A549 (cell line): Measurements from ENCODE around the gene MLXIP. TPM values are rescaled to one million over a fixed set of nuclear protein-coding genes. Genes with fewer than 3 reads are reported as not detected.
A peak's percentile ranks its signal among the peaks of the same experiment; 100 is the strongest.

Experiments
- ATAC-seq, 2 experiments: fragments of 200-7000 bp in 1 of 2; fragments of >200 bp in 1 of 2; cut with Nextera tagmentation in 1 of 2; cut with Tn5 transposase in 1 of 2; 3 replicates each; pipeline versions ENCODE4 v1.8.0 to v1.9.1; 2018 to 2020; ENCODE audit warnings: mild to moderate bottlenecking in 1 of 2, moderate library complexity in 1 of 2
- CTCF ChIA-PET: fragments of 300-600 bp; sonication (Branson Sonifier 250); formaldehyde crosslinking; extraction: SDS; loops from one replicate; lab custom pipeline; 2021; ENCODE audit warnings: antibody characterized with exemption, inconsistent platforms; lab: Yijun Ruan, JAX
- POLR2A ChIA-PET: fragments of 350-600 bp; formaldehyde crosslinking; extraction: SDS; loops from one replicate; lab custom pipeline; 2021; ENCODE audit warnings: antibody characterized with exemption, inconsistent platforms; lab: Yijun Ruan, JAX
- DNase-seq, 2 experiments: peaks; one replicate each; pipeline versions ENCODE4 v3.0.0 to v3.0.0-alpha.2; 2011 to 2016; ENCODE audit warnings: low read depth in 1 of 2, low spot score in 1 of 2
- FAIRE-seq: peaks from 2 replicates; lab custom pipeline; 2011; peaks lifted over from hg19 to GRCh38; lab: Jason Lieb, UNC
- H3K27ac ChIP-seq, 2 experiments: fragments of >200 bp; sonication (Bioruptor Twin); formaldehyde crosslinking; 3 replicates each; pipeline ENCODE4 v1.5.1; 2016 to 2017
- H3K4me1 ChIP-seq: fragments of >200 bp; sonication (Bioruptor Twin); formaldehyde crosslinking; 3 replicates; pipeline ENCODE4 v1.6.1; 2016
- H3K4me2 ChIP-seq: fragments of >200 bp; sonication (Bioruptor Twin); formaldehyde crosslinking; 3 replicates; pipeline ENCODE4 v1.6.1; 2016
- H3K4me3 ChIP-seq: fragments of >200 bp; sonication (Bioruptor Twin); formaldehyde crosslinking; 3 replicates; pipeline ENCODE4 v1.5.1; 2016
- H3K9me3 ChIP-seq: fragments of >200 bp; sonication (Bioruptor Twin); formaldehyde crosslinking; 3 replicates; pipeline ENCODE4 v1.6.1; 2016
- ATOH8 ChIP-seq: fragments of 250-450 bp; sonication (Bioruptor Pico); IDR thresholded peaks from 2 replicates; pipeline ENCODE4 v1.5.0; 2020; ENCODE audit warnings: low read depth, mild to moderate bottlenecking, moderate library complexity
- BHLHE40 ChIP-seq: IDR thresholded peaks from 2 replicates; pipeline ENCODE4 v1.6.1; 2012; ENCODE audit warnings: low read depth, low read length, inconsistent platforms
- CBX2 ChIP-seq: fragments of 200-600 bp; sonication (generic); IDR thresholded peaks from 2 replicates; pipeline ENCODE4 v1.6.1; 2016; ENCODE audit warnings: low read depth, mild to moderate bottlenecking, borderline replicate concordance
- CEBPB ChIP-seq, 2 experiments: fragments of >200 bp in 1 of 2; sonication (Bioruptor Twin) in 1 of 2; formaldehyde crosslinking in 1 of 2; IDR thresholded peaks; 2 replicates each; pipeline ENCODE4 v1.6.1; 2012 to 2016
- CHD2 ChIP-seq: fragments of 150-350 bp; IDR thresholded peaks from 2 replicates; pipeline ENCODE4 v1.6.1; 2014; ENCODE audit warnings: low read length; ENCODE audit not compliant: partially characterized antibody
- CTCF ChIP-seq: fragments of >200 bp; sonication (Bioruptor Twin); formaldehyde crosslinking; IDR thresholded peaks from 3 replicates; pipeline ENCODE4 v1.5.1; 2016
- E2F6 ChIP-seq: IDR thresholded peaks from 2 replicates; pipeline ENCODE4 v1.6.1; 2012; ENCODE audit warnings: low read depth, borderline replicate concordance
- EHMT2 ChIP-seq: fragments of 200-600 bp; sonication (generic); IDR thresholded peaks from 2 replicates; pipeline ENCODE4 v1.6.1; 2016; ENCODE audit warnings: antibody characterized with exemption, low read depth, mild to moderate bottlenecking, moderate library complexity
- ELK1 ChIP-seq: fragments of 150-350 bp; IDR thresholded peaks from 2 replicates; pipeline ENCODE4 v1.6.1; 2014; ENCODE audit warnings: low read depth, mild to moderate bottlenecking, low read length
- FOSB ChIP-seq: fragments of 250-450 bp; sonication (Bioruptor Pico); IDR thresholded peaks from 2 replicates; pipeline ENCODE4 v1.5.0; 2020; ENCODE audit warnings: mild to moderate bottlenecking, moderate library complexity
- FOSL2 ChIP-seq, 2 experiments: fragments of 450-650 bp in 1 of 2; fragments of >200 bp in 1 of 2; sonication (Bioruptor Twin) in 1 of 2; formaldehyde crosslinking; IDR thresholded peaks; 2 replicates each; pipeline versions ENCODE4 v1.5.0 to v1.6.1; 2016 to 2020; ENCODE audit warnings: mild to moderate bottlenecking in 1 of 2, moderate library complexity in 1 of 2
- GATA3 ChIP-seq: IDR thresholded peaks from 2 replicates; pipeline ENCODE4 v1.6.1; 2012; ENCODE audit warnings: borderline replicate concordance
- HDAC2 ChIP-seq: fragments of 200-600 bp; sonication (generic); IDR thresholded peaks from 2 replicates; pipeline ENCODE4 v1.6.1; 2016
- HES2 ChIP-seq: fragments of >200 bp; sonication (Bioruptor Twin); formaldehyde crosslinking; IDR thresholded peaks from 2 replicates; pipeline ENCODE4 v1.6.1; 2016
- HMGXB4 ChIP-seq: fragments of 250-450 bp; sonication (Bioruptor Pico); IDR thresholded peaks from 2 replicates; pipeline ENCODE4 v1.5.0; 2021; ENCODE audit warnings: mild to moderate bottlenecking, moderate library complexity, borderline replicate concordance
- HOXA7 ChIP-seq: fragments of 250-450 bp; sonication (Bioruptor Pico); IDR thresholded peaks from 2 replicates; pipeline ENCODE4 v1.5.0; 2020; ENCODE audit warnings: mild to moderate bottlenecking, moderate library complexity
- HOXB5 ChIP-seq: fragments of 250-450 bp; sonication (Bioruptor Pico); IDR thresholded peaks from 2 replicates; pipeline ENCODE4 v1.5.0; 2020; ENCODE audit warnings: mild to moderate bottlenecking, moderate library complexity
- JUNB ChIP-seq: fragments of >200 bp; sonication (Bioruptor Twin); formaldehyde crosslinking; IDR thresholded peaks from 2 replicates; pipeline ENCODE4 v1.6.1; 2016
- KDM5A ChIP-seq: fragments of 200-600 bp; sonication (generic); IDR thresholded peaks from 2 replicates; pipeline ENCODE4 v1.6.1; 2016; ENCODE audit warnings: antibody characterized with exemption, mild to moderate bottlenecking
- MYC ChIP-seq: IDR thresholded peaks from 2 replicates; pipeline ENCODE4 v1.6.1; 2012; ENCODE audit warnings: mild to moderate bottlenecking, inconsistent platforms, low read length, improper control_type of control experiment, borderline replicate concordance
- NFE2L2 ChIP-seq: fragments of 150-350 bp; conservative IDR thresholded peaks from 2 replicates; pipeline ENCODE4 v1.6.1; 2014; ENCODE audit warnings: low read length
- NPAS2 ChIP-seq: fragments of 250-450 bp; sonication (Bioruptor Pico); IDR thresholded peaks from 2 replicates; pipeline ENCODE4 v1.8.0; 2022; ENCODE audit warnings: mild to moderate bottlenecking, moderate library complexity, borderline replicate concordance
- PHF8 ChIP-seq: fragments of 200-600 bp; sonication (generic); IDR thresholded peaks from 2 replicates; pipeline ENCODE4 v1.6.1; 2016; ENCODE audit warnings: low read depth, mild to moderate bottlenecking, antibody characterized with exemption, moderate library complexity, borderline replicate concordance
- POLR2A ChIP-seq: IDR thresholded peaks from 2 replicates; pipeline ENCODE4 v1.6.1; 2012; ENCODE audit warnings: mild to moderate bottlenecking, low read length
- RARB ChIP-seq: fragments of 250-450 bp; sonication (Bioruptor Pico); IDR thresholded peaks from 2 replicates; pipeline ENCODE4 v1.8.0; 2021; ENCODE audit warnings: mild to moderate bottlenecking, moderate library complexity
- SREBF2 ChIP-seq: fragments of 450-650 bp; IDR thresholded peaks from 2 replicates; pipeline ENCODE4 v1.6.1; 2014; ENCODE audit warnings: mild to moderate bottlenecking, moderate library complexity
- TP53 ChIP-seq: fragments of 250-450 bp; sonication (Bioruptor Pico); IDR thresholded peaks from 2 replicates; pipeline ENCODE4 v1.5.0; 2021; ENCODE audit warnings: mild to moderate bottlenecking, moderate library complexity
- ZNF302 ChIP-seq: fragments of 250-450 bp; sonication (Bioruptor Pico); IDR thresholded peaks from 2 replicates; pipeline ENCODE4 v1.9.0; 2021; ENCODE audit warnings: inconsistent platforms, mild to moderate bottlenecking, moderate library complexity
- WGBS: methylation state at CpG from one replicate; pipeline ENCODE4 v1.1.6; 2017; ENCODE audit errors: missing lambda C conversion rate; 5-methylcytosine and 5-hydroxymethylcytosine counted together
- polyA plus RNA-seq, 4 experiments: library from polyadenylated mRNA; depleted of rRNA in 3 of 4; stranded (reverse); fragments of >200 nt; fragmentation: RNase III in 1 of 4; extraction: RNeasy Plus Mini Kit Qiagen cat#74134 plus additional on column Dnase treatment in 1 of 4; gene quantifications; 2 replicates in 3 of 4; 3 replicates in 1 of 4; pipeline ENCODE4 v1.2.3, GENCODE V29; 2011 to 2017

The MLXIP gene
- polyA plus RNA-seq, 2 of the 4 experiments (the other 2 are of a cell fraction), result 7.0 to 21.4 TPM

GRCh38 chr12:122063694-122064024 lies 14.9 kb upstream of the MLXIP start:
- peaks cover 37% of the 10 kb centered on the region for H3K4me1 ChIP-seq
- peak overlapping the region; percentile 73 for H3K4me2 ChIP-seq
- DNase-seq, result no peak
- no peaks in the 10 kb centered on the region for H3K9me3 ChIP-seq
- no peak overlapping the region; the same call in 2 of the 3 replicates for H3K4me3 ChIP-seq
- peak overlapping the region; percentile 84 for H3K27ac ChIP-seq
- ATAC-seq, result peak in 1 of 2 experiments; percentile 24; a peak in 3 of 6 replicates
- WGBS, result 85% methylated on average over 6 of the region's 6 CpGs
- FAIRE-seq, result no peak
- ChIA-PET POLR2A (interaction anchor here (1.0 to 1.2 kb wide), 3 partner anchors 9 to 50 kb away, joined by 3 to 8 read pairs (median 3); partner anchors contain the start of gene MLXIP), CTCF (interaction anchor here (0.8 to 32.3 kb wide), 7 partner anchors 9 to 75 kb away, joined by 3 to 850 read pairs (median 5); no protein-coding TSS in a partner anchor)
- TF ChIP-seq CHD2 (no peak), SREBF2 (no peak), HOXA7 (CRISPR knock-in tag) (no peak), HDAC2 (no peak), GATA3 (no peak), FOSB (CRISPR knock-in tag) (no peak), NFE2L2 (no peak), POLR2A (no peak), CBX2 (no peak), HMGXB4 (CRISPR knock-in tag) (no peak), KDM5A (no peak)

- H3K4me2 ChIP-seq, result peak overlapping the region; percentile 73
- ChIA-PET POLR2A (no interaction called here), CTCF (interaction anchor here (0.9 to 32.3 kb wide), 9 partner anchors 10 to 126 kb away, joined by 3 to 850 read pairs (median 4); no protein-coding TSS in a partner anchor)
- H3K4me3 ChIP-seq, result no peak overlapping the region
- no peak for FAIRE-seq
- peaks cover 37% of the 10 kb centered on the region for H3K4me1 ChIP-seq
- peak; percentile 69 to 96 for ATAC-seq
- peak; percentile 89 to 98 for DNase-seq
- H3K9me3 ChIP-seq, result no peaks in the 10 kb centered on the region
- H3K27ac ChIP-seq, result peak overlapping the region; percentile 84
- 67% methylated on average over 14 of the region's 14 CpGs for WGBS
- TF ChIP-seq BHLHE40 (no peak), ZNF302 (peak; percentile 97), NPAS2 (peak; percentile 88), FOSB (CRISPR knock-in tag) (peak; percentile 91; the same call in 1 of the 2 replicates), FOSL2 (IDR thresholded peaks at IDR 0.05) (no peak), FOSL2 (CRISPR knock-in tag; IDR thresholded peaks at IDR 0.05) (no peak), EHMT2 (no peak), E2F6 (peak; percentile 98), CEBPB (IDR thresholded peaks at IDR 0.05) (no peak), JUNB (no peak), HES2 (no peak), ELK1 (no peak), HOXB5 (peak; percentile 97), PHF8 (no peak), RARB (CRISPR knock-in tag) (0 out of 2 replicates have a peak, but pooled peaks have one; percentile 68), TP53 (CRISPR knock-in tag) (peak; percentile 94), CTCF (peak; percentile 18; the same call in 1 of the 3 replicates), MYC (no peak; the same call in 1 of the 2 replicates), ATOH8 (CRISPR knock-in tag) (peak; percentile 98), HMGXB4 (CRISPR knock-in tag) (peak; percentile 89)
Observed at GRCh38 chr12:122064025-122064777, 14.4 kb upstream of the MLXIP start.
